Heart left ventricle (tissue), 16 donors: ENCODE results near the gene C16orf82. TPM values are rescaled to one million over a fixed set of nuclear protein-coding genes. Genes with fewer than 3 reads are reported as not detected.

Experiments
- ATAC-seq, 4 donors: fragments of 200-7000 bp; cut with Tn5 transposase; one replicate each; pipeline ENCODE4 v1.9.1; 2020 to 2022; ENCODE audit warnings: moderate library complexity in 4 of 4, mild to moderate bottlenecking in 3 of 4, moderate number of reproducible peaks in 1 of 4
- DNase-seq, 5 donors: peaks; one replicate each; pipeline ENCODE4 v3.0.0-alpha.2; 2020
- H3K27ac ChIP-seq, 12 donors: fragments of 200-600 bp; sonication (generic) in 4 of 12; one replicate each; pipeline versions ENCODE4 v1.5.0 to v1.8.0; 2016 to 2022; ENCODE audit warnings: mild to moderate bottlenecking in 2 of 12
- H3K27me3 ChIP-seq, 9 donors: fragments of 200-600 bp; sonication (generic) in 2 of 9; one replicate each; pipeline versions ENCODE4 v1.5.1 to v1.8.0; 2016 to 2022; ENCODE audit warnings: mild to moderate bottlenecking in 3 of 9
- H3K36me3 ChIP-seq, 9 donors: fragments of 200-600 bp; sonication (generic) in 2 of 9; one replicate each; pipeline versions ENCODE4 v1.5.0 to v1.8.0; 2018 to 2022; ENCODE audit warnings: mild to moderate bottlenecking in 2 of 9
- H3K4me1 ChIP-seq, 12 donors: fragments of 200-600 bp; sonication (generic) in 4 of 12; one replicate each; pipeline versions ENCODE4 v1.5.0 to v1.8.0; 2016 to 2022; ENCODE audit warnings: mild to moderate bottlenecking in 3 of 12
- H3K4me3 ChIP-seq, 12 donors: fragments of 200-600 bp; sonication (generic) in 4 of 12; one replicate each; pipeline versions ENCODE4 v1.5.0 to v1.8.0; 2017 to 2022; ENCODE audit warnings: mild to moderate bottlenecking in 9 of 12, moderate library complexity in 4 of 12
- H3K9me3 ChIP-seq, 12 donors: fragments of 200-600 bp; sonication (generic) in 4 of 12; one replicate each; pipeline versions ENCODE4 v1.5.0 to v1.8.0; 2016 to 2022; ENCODE audit warnings: mild to moderate bottlenecking in 1 of 12
- POLR2A ChIP-seq, 2 donors: fragments of 450-650 bp; IDR thresholded peaks; one replicate each; pipeline ENCODE4 v1.6.1; 2017; ENCODE audit warnings: antibody characterized with exemption in 2 of 2, mild to moderate bottlenecking in 2 of 2, moderate library complexity in 2 of 2
- WGBS, 4 donors: extraction: QIAGEN DNeasy Blood & Tissue Kit in 2 of 4; methylation state at CpG; one replicate each; pipeline versions ENCODE4 v1.1.5 to v1.1.7; 2013 to 2018; 5-methylcytosine and 5-hydroxymethylcytosine counted together
- intact Hi-C, 10 donors: fragments of 100-400 bp; cut with DNase I; formaldehyde crosslinking; loops; one replicate each; pipeline versions ENCODE4 v1.11.1 to v1.14.2; 2022
- polyA plus RNA-seq, 2 donors: library from polyadenylated mRNA; stranded (reverse); fragments of 200-250 nt; gene quantifications; one replicate each; pipeline ENCODE4 v1.2.3, GENCODE V29; 2013
- total RNA-seq, 9 donors: library from RNA; depleted of rRNA in 2 of 9; stranded (reverse); fragments of >200 nt in 2 of 9; fragmentation: NEBNext Ultra II Directional in 3 of 9; extraction: Animal tissue kit (Norgen Biotek cat#: 25700) in 3 of 9; gene quantifications; one replicate each; pipeline versions ENCODE4 v1.1.0 to v1.2.4, GENCODE V29; 2016 to 2023
- TF ChIP-seq, protein P1 (sequence below), 12 donors: fragments of 200-600 bp; sonication (generic) in 4 of 12; IDR thresholded peaks; one replicate each; pipeline versions ENCODE4 v1.5.0 to v1.8.0; 2018 to 2022; ENCODE audit warnings: antibody characterized with exemption in 12 of 12, mild to moderate bottlenecking in 5 of 12
- donor health status: ischemic (EF 13 %, LVEDD 7.1; RV severe dilation, severe dysfunction).
- donor health status: healthy with polysubstance abuse.
- donor health status: DM: no; HTN: yes; CAD: no.
- donor health status: DM: no; HTN: no; CAD: no.
- donor health status: ischemic (EF 25% LVEDD 6.9; RV normal size, moderate dysfunction).
- donor health status: ischemic (EF 25% LVEDD 5.7; RV mildly dilated, moderate dysfunction).
- donor health status: healthy.
- donor health status: DM: yes; HTN: yes; CAD: no.
- donor health status: ischemic (EF 35%, LVEDD 5.7; RV mildly dilated, moderate dysfunction).
- donor health status: nonischemic (EF 11% LVEDD 7.7; RV severe dilation, severe dysfunction).
- donor health status: DM: yes; HTN: yes; CAD: no.
- donor health status: PGD.
- donor health status: ischemic (EF 29% LVEDD 5.4; RV normal size, mild dysfunction).
- donor health status: nonischemic (EF 23%, LVEDD 6.1; RV moderate dilation, normal function).

C16orf82 gene
- total and polyA plus RNA-seq, 11 donors, result not detected

GRCh38 chr16:27102701-27103575, 36.2 kb downstream of the C16orf82 start:
- no peak overlapping the region for H3K4me3 ChIP-seq
- intact Hi-C loops, result loop anchor here in 1 of 10 donors (10.0 kb wide), 1 partner anchor 1828 kb away; no protein-coding TSS in a partner anchor
- ATAC-seq (no peak), DNase-seq (no peak)
- no peaks in the 10 kb centered on the region for H3K36me3 ChIP-seq
- H3K9me3 ChIP-seq, result peaks cover 0 to 3% (median 0%) of the 10 kb centered on the region in 12 donors
- peaks cover 0 to 13% (median 0%) of the 10 kb centered on the region in 9 donors for H3K27me3 ChIP-seq
- no peak for TF ChIP-seq POLR2A (IDR thresholded peaks at IDR 0.05)
- TF ChIP-seq, protein P1, sequence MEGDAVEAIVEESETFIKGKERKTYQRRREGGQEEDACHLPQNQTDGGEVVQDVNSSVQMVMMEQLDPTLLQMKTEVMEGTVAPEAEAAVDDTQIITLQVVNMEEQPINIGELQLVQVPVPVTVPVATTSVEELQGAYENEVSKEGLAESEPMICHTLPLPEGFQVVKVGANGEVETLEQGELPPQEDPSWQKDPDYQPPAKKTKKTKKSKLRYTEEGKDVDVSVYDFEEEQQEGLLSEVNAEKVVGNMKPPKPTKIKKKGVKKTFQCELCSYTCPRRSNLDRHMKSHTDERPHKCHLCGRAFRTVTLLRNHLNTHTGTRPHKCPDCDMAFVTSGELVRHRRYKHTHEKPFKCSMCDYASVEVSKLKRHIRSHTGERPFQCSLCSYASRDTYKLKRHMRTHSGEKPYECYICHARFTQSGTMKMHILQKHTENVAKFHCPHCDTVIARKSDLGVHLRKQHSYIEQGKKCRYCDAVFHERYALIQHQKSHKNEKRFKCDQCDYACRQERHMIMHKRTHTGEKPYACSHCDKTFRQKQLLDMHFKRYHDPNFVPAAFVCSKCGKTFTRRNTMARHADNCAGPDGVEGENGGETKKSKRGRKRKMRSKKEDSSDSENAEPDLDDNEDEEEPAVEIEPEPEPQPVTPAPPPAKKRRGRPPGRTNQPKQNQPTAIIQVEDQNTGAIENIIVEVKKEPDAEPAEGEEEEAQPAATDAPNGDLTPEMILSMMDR (IDR thresholded peaks at IDR 0.05), result no peak
- no peak overlapping the region for H3K27ac ChIP-seq
- 67 to 74% (median 71%) methylated on average over 11 of the region's 11 CpGs for WGBS, 4 donors
- H3K4me1 ChIP-seq, result peaks cover 0 to 11% (median 0%) of the 10 kb centered on the region in 12 donors

DNA sequence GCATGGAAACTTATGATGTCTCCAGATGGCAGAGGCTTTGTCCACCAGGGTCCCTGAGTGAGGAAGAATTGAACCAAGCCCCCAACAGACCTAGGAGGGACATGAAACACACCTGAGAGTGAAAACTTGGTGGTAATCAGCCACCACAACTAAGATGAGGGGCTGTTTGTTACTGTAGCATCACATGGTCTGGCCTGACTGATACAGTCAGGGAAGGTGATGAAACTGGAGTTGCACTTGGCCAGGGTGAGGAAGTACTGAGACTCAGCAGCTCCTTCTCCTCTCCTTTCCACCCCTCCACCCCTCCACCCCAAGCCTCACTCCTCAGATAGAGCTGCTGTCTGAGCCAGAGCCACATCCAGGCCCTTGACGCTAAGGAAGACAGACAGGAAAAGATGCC, 37.2 kb downstream of the C16orf82 start:
- H3K36me3 ChIP-seq, result no peaks in the 10 kb centered on the region
- TF ChIP-seq, protein P1 (IDR thresholded peaks at IDR 0.05), result no peak
- TF ChIP-seq POLR2A (IDR thresholded peaks at IDR 0.05), result no peak
- no peak overlapping the region for H3K4me3 ChIP-seq
- no peak overlapping the region for H3K27ac ChIP-seq
- ATAC-seq, result no peak
- H3K4me1 ChIP-seq, result peaks cover 0 to 2% (median 0%) of the 10 kb centered on the region in 12 donors
- H3K9me3 ChIP-seq, result peaks cover 0 to 3% (median 0%) of the 10 kb centered on the region in 12 donors
- 67 to 87% (median 80%) methylated on average over 1 of the region's 1 CpG for WGBS, 4 donors
- intact Hi-C loops, result loop anchor here in 1 of 10 donors (10.0 kb wide), 1 partner anchor 1829 kb away; no protein-coding TSS in a partner anchor
- DNase-seq, result no peak
- H3K27me3 ChIP-seq, result peaks cover 0 to 17% (median 0%) of the 10 kb centered on the region in 9 donors

DNA sequence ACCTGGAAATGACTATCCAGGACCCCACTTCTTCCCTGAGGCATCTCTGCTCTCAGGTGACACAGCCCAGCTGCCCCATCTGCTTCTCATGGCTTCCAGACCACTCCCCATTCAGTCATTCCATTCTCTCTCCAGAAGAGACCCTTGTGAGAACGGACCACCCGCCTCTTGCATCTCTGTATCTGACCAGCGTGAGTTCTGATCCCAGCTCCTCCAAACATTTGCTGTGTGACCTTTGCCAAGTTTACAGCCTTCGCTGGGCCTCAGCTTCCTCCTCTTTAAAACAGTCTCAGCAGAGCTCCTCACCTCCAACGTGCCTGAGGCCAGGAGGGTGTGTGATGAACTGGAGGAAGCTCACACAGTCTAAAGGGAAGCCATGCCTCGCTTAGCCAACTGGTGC, 39.6 kb downstream of the C16orf82 start:
- ATAC-seq (no peak), DNase-seq (no peak)
- H3K36me3 ChIP-seq, result no peaks in the 10 kb centered on the region
- 83 to 90% (median 89%) methylated on average over 6 of the region's 6 CpGs for WGBS, 4 donors
- no peak overlapping the region for H3K27ac ChIP-seq
- intact Hi-C loops, result loop anchor here in 6 of 10 donors (5.0 to 10.0 kb wide), 4 partner anchors 1264 to 1832 kb away; no protein-coding TSS in a partner anchor
- H3K9me3 ChIP-seq, result peaks cover 0 to 3% (median 0%) of the 10 kb centered on the region in 12 donors
- H3K4me3 ChIP-seq, result no peak overlapping the region
- TF ChIP-seq, protein P1 (IDR thresholded peaks at IDR 0.05), result no peak
- no peak for TF ChIP-seq POLR2A (IDR thresholded peaks at IDR 0.05)
- H3K27me3 ChIP-seq, result peaks cover 0 to 16% (median 0%) of the 10 kb centered on the region in 9 donors
- peaks cover 0 to 13% (median 7%) of the 10 kb centered on the region in 12 donors for H3K4me1 ChIP-seq

- DNase-seq, result no peak
- Histone ChIP-seq H3K27me3 (peaks cover 0 to 16% (median 0%) of the 10 kb centered on the region in 9 donors), H3K4me1 (peaks cover 0 to 13% (median 7%) of the 10 kb centered on the region in 12 donors), H3K27ac (no peak overlapping the region), H3K9me3 (peaks cover 0 to 3% (median 0%) of the 10 kb centered on the region in 12 donors), H3K36me3 (no peaks in the 10 kb centered on the region), H3K4me3 (no peak overlapping the region)
- intact Hi-C loops, result loop anchor here in 6 of 10 donors (5.0 to 10.0 kb wide), 4 partner anchors 1265 to 1832 kb away; no protein-coding TSS in a partner anchor
- 59 to 73% (median 66%) methylated on average over 7 of the region's 7 CpGs for WGBS, 4 donors
- ATAC-seq, result no peak
- TF ChIP-seq POLR2A (IDR thresholded peaks at IDR 0.05), result no peak
- TF ChIP-seq, protein P1 (IDR thresholded peaks at IDR 0.05), result no peak
Measured at GRCh38 chr16:27107185-27107592, 40.5 kb downstream of the C16orf82 start.
